Caco-2 (cell line): ENCODE measurements around the gene RABGEF1. TPM values are rescaled to one million over a fixed set of nuclear protein-coding genes. Genes with fewer than 3 reads are reported as not detected.

Experiments used
- BruUV-seq: library from RNA; stranded (reverse); fragments of 400-500 nt; replicated peaks from 2 replicates; lab custom pipeline; 2021; lab: Mats Ljungman, UMichigan
- CTCF ChIA-PET: fragments of 300-600 bp; sonication (Branson Sonifier 250); formaldehyde crosslinking; loops from one replicate; lab custom pipeline; 2022; ENCODE audit warnings: antibody characterized with exemption; lab: Charles Lee
- POLR2A ChIA-PET: fragments of 300-600 bp; sonication (Branson Sonifier 250); formaldehyde crosslinking; loops from one replicate; lab custom pipeline; 2022; ENCODE audit warnings: antibody characterized with exemption; lab: Charles Lee
- DNase-seq, 2 experiments: peaks; one replicate each; pipeline versions ENCODE4 v3.0.0 to v3.0.0-alpha.2; 2020 to 2022
- H3K27me3 ChIP-seq: replicated peaks from 2 replicates; pipeline ENCODE4 v1.6.0; 2011; ENCODE audit warnings: low read length; ENCODE audit not compliant: control insufficient read depth, insufficient read depth
- H3K36me3 ChIP-seq: 2 replicates; pipeline ENCODE4 v1.5.1; 2011; ENCODE audit warnings: low read length; ENCODE audit not compliant: control insufficient read depth, insufficient read depth
- H3K4me1 ChIP-seq: fragments of 250-450 bp; sonication (Bioruptor Pico); 2 replicates; pipeline ENCODE4 v1.5.1; 2020; ENCODE audit warnings: mild to moderate bottlenecking
- H3K4me3 ChIP-seq: 2 replicates; pipeline ENCODE4 v1.5.1; 2011; ENCODE audit warnings: low read depth, mild to moderate bottlenecking, control low read depth, low read length
- H3K9me3 ChIP-seq: fragments of 250-450 bp; sonication (Bioruptor Pico); 2 replicates; pipeline ENCODE4 v1.5.1; 2020; ENCODE audit warnings: mild to moderate bottlenecking, moderate library complexity
- H3K27ac Mint-ChIP-seq: one replicate; pipeline ENCODE4 v1.8.0; 2022; ENCODE audit warnings: mixed read lengths; ENCODE audit not compliant: unreplicated experiment
- H3K27me3 Mint-ChIP-seq: one replicate; pipeline ENCODE4 v1.8.0; 2022; ENCODE audit warnings: mixed read lengths; ENCODE audit not compliant: insufficient read depth, unreplicated experiment
- H3K36me3 Mint-ChIP-seq: one replicate; pipeline ENCODE4 v1.8.0; 2022; ENCODE audit warnings: mild to moderate bottlenecking, mixed read lengths; ENCODE audit not compliant: insufficient read depth, unreplicated experiment
- H3K4me1 Mint-ChIP-seq: one replicate; pipeline ENCODE4 v1.8.0; 2022; ENCODE audit warnings: low read depth, mixed read lengths; ENCODE audit not compliant: unreplicated experiment
- H3K4me3 Mint-ChIP-seq: one replicate; pipeline ENCODE4 v1.8.0; 2022; ENCODE audit warnings: mild to moderate bottlenecking, moderate library complexity, mixed read lengths; ENCODE audit not compliant: unreplicated experiment
- H3K9me3 Mint-ChIP-seq: one replicate; pipeline ENCODE4 v1.8.0; 2022; ENCODE audit warnings: mixed read lengths; ENCODE audit not compliant: unreplicated experiment
- intact Hi-C: fragments of 100-400 bp; cut with micrococcal nuclease; formaldehyde crosslinking; loops from one replicate; pipeline ENCODE4 v1.10.0; 2022; ENCODE audit not compliant: unreplicated experiment
- total RNA-seq: library from RNA; stranded (reverse); gene quantifications from 2 replicates; pipeline ENCODE4 v1.2.3, GENCODE V29; 2022
- TF ChIP-seq, protein P1 (sequence below), 2 experiments: fragments of 200-600 bp in 1 of 2; IDR thresholded peaks; 1 replicate in 1 of 2; 2 replicates in 1 of 2; pipeline versions ENCODE4 v1.5.1 to v1.8.0; 2011 to 2022; ENCODE audit warnings: antibody characterized with exemption in 1 of 2, control low read depth in 1 of 2, inconsistent platforms in 1 of 2, low read depth in 1 of 2, low read length in 1 of 2, mild to moderate bottlenecking in 1 of 2, moderate library complexity in 1 of 2; ENCODE audit not compliant: insufficient read depth in 1 of 2, severe bottlenecking in 1 of 2, unreplicated experiment in 1 of 2

Gene RABGEF1
- total RNA-seq, 1 experiment from 2014 or later = 20.3 TPM

DNA sequence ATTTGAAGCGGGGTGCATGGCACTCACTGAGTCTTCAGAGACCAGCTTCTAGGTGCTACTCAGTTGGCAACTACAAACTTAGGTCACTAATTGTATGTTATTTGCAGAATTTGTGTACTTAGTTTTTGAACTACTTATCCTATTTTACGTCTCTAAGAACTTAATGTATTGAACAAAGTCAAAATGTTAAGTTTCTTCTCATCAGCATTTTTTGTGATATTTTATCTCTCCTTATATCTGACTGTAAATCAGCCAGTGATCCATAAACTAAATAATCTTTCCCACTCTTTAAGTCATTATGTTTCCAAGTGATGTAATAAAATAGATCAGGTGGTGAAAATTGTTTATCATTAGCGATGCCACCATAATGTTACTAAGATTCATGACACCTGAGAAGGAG is 120.2 kb downstream of the RABGEF1 start:
- Histone ChIP-seq H3K36me3 (no peaks in the 10 kb centered on the region), H3K4me3 (no peak overlapping the region), H3K9me3 (no peaks in the 10 kb centered on the region), H3K27me3 (no peaks in the 10 kb centered on the region), H3K4me1 (no peaks in the 10 kb centered on the region)
- TF ChIP-seq, protein P1, sequence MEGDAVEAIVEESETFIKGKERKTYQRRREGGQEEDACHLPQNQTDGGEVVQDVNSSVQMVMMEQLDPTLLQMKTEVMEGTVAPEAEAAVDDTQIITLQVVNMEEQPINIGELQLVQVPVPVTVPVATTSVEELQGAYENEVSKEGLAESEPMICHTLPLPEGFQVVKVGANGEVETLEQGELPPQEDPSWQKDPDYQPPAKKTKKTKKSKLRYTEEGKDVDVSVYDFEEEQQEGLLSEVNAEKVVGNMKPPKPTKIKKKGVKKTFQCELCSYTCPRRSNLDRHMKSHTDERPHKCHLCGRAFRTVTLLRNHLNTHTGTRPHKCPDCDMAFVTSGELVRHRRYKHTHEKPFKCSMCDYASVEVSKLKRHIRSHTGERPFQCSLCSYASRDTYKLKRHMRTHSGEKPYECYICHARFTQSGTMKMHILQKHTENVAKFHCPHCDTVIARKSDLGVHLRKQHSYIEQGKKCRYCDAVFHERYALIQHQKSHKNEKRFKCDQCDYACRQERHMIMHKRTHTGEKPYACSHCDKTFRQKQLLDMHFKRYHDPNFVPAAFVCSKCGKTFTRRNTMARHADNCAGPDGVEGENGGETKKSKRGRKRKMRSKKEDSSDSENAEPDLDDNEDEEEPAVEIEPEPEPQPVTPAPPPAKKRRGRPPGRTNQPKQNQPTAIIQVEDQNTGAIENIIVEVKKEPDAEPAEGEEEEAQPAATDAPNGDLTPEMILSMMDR (IDR thresholded peaks at IDR 0.05; ENCODE audit: insufficient read depth in 1 of 2, low read depth in 1 of 2, low read length in 1 of 2, severe bottlenecking in 1 of 2, unreplicated experiment in 1 of 2) = no peak
- Mint-ChIP-seq H3K36me3 (peaks cover 7% of the 10 kb centered on the region), H3K27me3 (no peaks in the 10 kb centered on the region), H3K4me3 (no peak overlapping the region), H3K27ac (no peak overlapping the region), H3K9me3 (no peaks in the 10 kb centered on the region), H3K4me1 (no peaks in the 10 kb centered on the region)
- no TSS peak for BruUV-seq
- ChIA-PET CTCF (no interaction called here), POLR2A (no interaction called here)
- intact Hi-C loops = no loop called here
- DNase-seq = no peak

Other genes with a start within 250 kb of the RABGEF1 start
- 17.0 and 17.3 TPM in 2 replicates for gene KCTD7, start 111.9 kb upstream of the RABGEF1 start, total RNA-seq
- gene TMEM248, start 180.5 kb downstream of the RABGEF1 start, total RNA-seq = 98.0 and 99.7 TPM in 2 replicates